GM19467 (cell line): Measurements from ENCODE around the gene FRMD1.

ENCODE experiments used
- ATAC-seq: cut with Tn5 transposase; IDR thresholded peaks from one replicate; pipeline ENCODE4 v1.9.1; 2021; ENCODE audit warnings: mild to moderate bottlenecking, moderate library complexity; ENCODE audit not compliant: unreplicated experiment

The FRMD1 gene

GRCh38 chr6:168078943-168079405 lies at the start of gene FRMD1:
TSS of gene FRMD1 (minus strand) at chr6:168079212. CDS start at chr6:168079094, 118 bp downstream.
- no peak for ATAC-seq

GRCh38 chr6:168128006-168128630 lies 49.1 kb upstream of the FRMD1 start:
- ATAC-seq: no peak

GRCh38 chr6:168127384-168127868 lies 48.4 kb upstream of the FRMD1 start:
- ATAC-seq: no peak

- ATAC-seq: no peak
These were observed 47.8 kb upstream of the FRMD1 start for GRCh38 chr6:168126566-168127383.

GRCh38 chr6:168125429-168126001 lies 46.5 kb upstream of the FRMD1 start:
- ATAC-seq: no peak

- no peak for ATAC-seq
These were observed 45.9 kb upstream of the FRMD1 start for GRCh38 chr6:168124921-168125320.

- ATAC-seq: no peak
These were observed 45.1 kb upstream of the FRMD1 start for GRCh38 chr6:168124158-168124557.

- ATAC-seq: no peak
These were observed 44.3 kb upstream of the FRMD1 start for GRCh38 chr6:168123165-168123911.

- no peak for ATAC-seq
These were observed 43.5 kb upstream of the FRMD1 start for GRCh38 chr6:168122521-168122920.

GRCh38 chr6:168122011-168122410 lies 43.0 kb upstream of the FRMD1 start:
- no peak for ATAC-seq

GRCh38 chr6:168121303-168121665 lies 42.3 kb upstream of the FRMD1 start:
- no peak for ATAC-seq

GRCh38 chr6:168120390-168121302 lies 41.6 kb upstream of the FRMD1 start:
- no peak for ATAC-seq

- ATAC-seq: no peak
These were observed 40.5 kb upstream of the FRMD1 start for GRCh38 chr6:168119539-168119938.

- ATAC-seq: no peak
These were observed 39.9 kb upstream of the FRMD1 start for GRCh38 chr6:168118935-168119334.

- no peak for ATAC-seq
These were observed 38.9 kb upstream of the FRMD1 start for GRCh38 chr6:168117942-168118341.

- no peak for ATAC-seq
These were observed 38.2 kb upstream of the FRMD1 start for GRCh38 chr6:168116975-168117899.

GRCh38 chr6:168116438-168116974 lies 37.5 kb upstream of the FRMD1 start:
- ATAC-seq: no peak

- ATAC-seq: no peak
These were observed 36.9 kb upstream of the FRMD1 start for GRCh38 chr6:168115748-168116437.
